ENCODE data around the gene PEF1. TPM values are rescaled to one million over a fixed set of nuclear protein-coding genes. Genes with fewer than 3 reads are reported as not detected.
A peak's percentile ranks its signal among the peaks of the same experiment; 100 is the strongest.

The PEF1 gene
- total and polyA plus RNA-seq, 2 experiments from 2014 or later: 22.3 to 68.5 TPM

GRCh38 chr1:31617916-31618746 is 26.5 kb downstream of the PEF1 start (continued):
- TF ChIP-seq CTCF (conservative IDR thresholded peaks at IDR 0.05; ENCODE audit: low read depth in 2 of 2) (peak; percentile 71 to 79), JUNB (IDR thresholded peaks at IDR 0.05; ENCODE audit: unreplicated experiment) (no peak), CREB1 (CRISPR knock-in tag; IDR thresholded peaks at IDR 0.05; ENCODE audit: low read depth) (no peak), REST (IDR thresholded peaks at IDR 0.05; ENCODE audit: unreplicated experiment) (no peak)

- Histone ChIP-seq H3K4me2 (peak within 1 kb of the TSS; percentile 98), H3K27me3 (ENCODE audit: insufficient read depth) (peaks cover 25% of the 10 kb centered on the region), H4K20me1 (replicated peaks; ENCODE audit: insufficient read depth) (no peaks in the 10 kb centered on the region), H3K9me2 (ENCODE audit: insufficient read depth) (no peaks in the 10 kb centered on the region), H3K79me2 (replicated peaks; ENCODE audit: insufficient read depth) (no peaks in the 10 kb centered on the region), H3K4me3 (peak within 1 kb of the TSS; percentile 91), H3F3A (replicated peaks; ENCODE audit: low read depth) (no peaks in the 10 kb centered on the region), H3K36me3 (ENCODE audit: insufficient read depth) (no peaks in the 10 kb centered on the region), H3K4me1 (ENCODE audit: insufficient read depth) (no peaks in the 10 kb centered on the region), H3K27ac (ENCODE audit: low read depth) (no peak within 1 kb of the TSS), H2AFZ (peak within 1 kb of the TSS; percentile 96)
- no peaks in the 10 kb centered on the region for H3K9me3 Mint-ChIP-seq
- DNase-seq (ENCODE audit: low spot score) (peak; percentile 46), ATAC-seq (peak; percentile 55)
- H3K4me1 Mint-ChIP-seq: peaks cover 9% of the 10 kb centered on the region
- H3K27ac Mint-ChIP-seq: no peak within 1 kb of the TSS
- H3K4me3 Mint-ChIP-seq: peak within 1 kb of the TSS; percentile 79
- peaks cover 19% of the 10 kb centered on the region for H3K27me3 Mint-ChIP-seq (ENCODE audit: insufficient read depth, low read depth, poor library complexity)
- no peaks in the 10 kb centered on the region for H3K36me3 Mint-ChIP-seq (ENCODE audit: low read depth)
- TF ChIP-seq EZH2 (IDR thresholded peaks at IDR 0.05; ENCODE audit: low read depth, unreplicated experiment): no peak
- TF ChIP-seq CTCF (conservative IDR thresholded peaks at IDR 0.05; ENCODE audit: low read depth in 2 of 2): no peak
- TF ChIP-seq ZNF114 (CRISPR knock-in tag; IDR thresholded peaks at IDR 0.05): no peak
- no peak for TF ChIP-seq JUNB (IDR thresholded peaks at IDR 0.05; ENCODE audit: unreplicated experiment)
- no peak for TF ChIP-seq ZNF462 (CRISPR knock-in tag; IDR thresholded peaks at IDR 0.05)
- no peak for TF ChIP-seq POLR2AphosphoS5 (IDR thresholded peaks at IDR 0.05; ENCODE audit: low read depth)
Measured at GRCh38 chr1:31617218-31617915, 27.3 kb downstream of the PEF1 start, which contains the start of gene HCRTR1. Gene HCRTR1 (plus strand): TSS chr1:31617689. CDS start chr1:31619193, 1,504 bp downstream.

All from GM23338 (cell line).